ENCODE data around the gene DDX17. TPM values are rescaled to one million over a fixed set of nuclear protein-coding genes. Genes with fewer than 3 reads are reported as not detected.

DDX17 gene
- total and polyA plus RNA-seq, 9 donors: 215 to 602 (median 487) TPM

- Histone ChIP-seq H3K36me3 (no peaks in the 10 kb centered on the region), H3K4me3 (no peak overlapping the region), H3K4me1 (ENCODE audit: insufficient read depth) (no peaks in the 10 kb centered on the region), H3K27me3 (peaks cover 3% of the 10 kb centered on the region), H3K27ac (no peak overlapping the region), H3K9me3 (no peaks in the 10 kb centered on the region)
- WGBS, 3 donors: 30 to 39% (median 32%) methylated on average over 9 of the region's 9 CpGs
- TF ChIP-seq CTCF (IDR thresholded peaks at IDR 0.05): no peak
- no peak for TF ChIP-seq POLR2A (IDR thresholded peaks at IDR 0.05)
- TF ChIP-seq EP300 (IDR thresholded peaks at IDR 0.05): no peak
- no peak for DNase-seq
- intact Hi-C loops (cut with DNase I): no loop called here
Observed at GRCh38 chr22:38446018-38446601, 60.0 kb downstream of the DDX17 start.

- WGBS, 3 donors: 80 to 89% (median 87%) methylated on average over 10 of the region's 10 CpGs
Observed at GRCh38 chr22:38444783-38445182, 61.3 kb downstream of the DDX17 start.

GRCh38 chr22:38443628-38444521 is 62.2 kb downstream of the DDX17 start:
- intact Hi-C loops (cut with DNase I): no loop called here
- H3K4me1 ChIP-seq (ENCODE audit: insufficient read depth): no peaks in the 10 kb centered on the region
- no peak for DNase-seq
- no peaks in the 10 kb centered on the region for H3K27me3 ChIP-seq
- 41 to 46% (median 44%) methylated on average over 21 of the region's 21 CpGs for WGBS, 3 donors
- no peaks in the 10 kb centered on the region for H3K36me3 ChIP-seq
- H3K9me3 ChIP-seq: no peaks in the 10 kb centered on the region
- TF ChIP-seq POLR2A (IDR thresholded peaks at IDR 0.05) (no peak), CTCF (IDR thresholded peaks at IDR 0.05) (no peak), EP300 (IDR thresholded peaks at IDR 0.05) (no peak)
- no peak overlapping the region for H3K27ac ChIP-seq
- H3K4me3 ChIP-seq: no peak overlapping the region

More at GRCh38 chr22:38444783-38445182, 61.3 kb downstream of the DDX17 start:
- Histone ChIP-seq H3K27me3 (peaks cover 3% of the 10 kb centered on the region), H3K9me3 (no peaks in the 10 kb centered on the region), H3K4me3 (no peak overlapping the region), H3K27ac (no peak overlapping the region), H3K36me3 (no peaks in the 10 kb centered on the region), H3K4me1 (ENCODE audit: insufficient read depth) (no peaks in the 10 kb centered on the region)
- intact Hi-C loops (cut with DNase I): no loop called here
- TF ChIP-seq EP300 (IDR thresholded peaks at IDR 0.05): no peak
- TF ChIP-seq POLR2A (IDR thresholded peaks at IDR 0.05): no peak
- no peak for TF ChIP-seq CTCF (IDR thresholded peaks at IDR 0.05)
- DNase-seq: no peak

GRCh38 chr22:38442967-38443627 is 63.0 kb downstream of the DDX17 start:
- H3K27me3 ChIP-seq: no peaks in the 10 kb centered on the region
- no peak for TF ChIP-seq CTCF (IDR thresholded peaks at IDR 0.05)
- DNase-seq: no peak
- no peaks in the 10 kb centered on the region for H3K4me1 ChIP-seq (ENCODE audit: insufficient read depth)
- no peak overlapping the region for H3K27ac ChIP-seq
- no peaks in the 10 kb centered on the region for H3K36me3 ChIP-seq
- 44 to 50% (median 50%) methylated on average over 13 of the region's 13 CpGs for WGBS, 3 donors
- no peak overlapping the region for H3K4me3 ChIP-seq
- H3K9me3 ChIP-seq: no peaks in the 10 kb centered on the region
- intact Hi-C loops (cut with DNase I): no loop called here
